ENCODE measurements around the gene SPPL2B.

- TF ChIP-seq CTCF (IDR thresholded peaks at IDR 0.05), result no peak
- no peak for TF ChIP-seq POLR2AphosphoS5 (IDR thresholded peaks at IDR 0.05; ENCODE audit: low read depth, low read length)
- TF ChIP-seq REST (IDR thresholded peaks at IDR 0.05; ENCODE audit: insufficient read depth in 1 of 2, low read depth in 2 of 2, low read length in 1 of 2), result no peak
- no peak for TF ChIP-seq TCF7L2 (IDR thresholded peaks at IDR 0.05; ENCODE audit: low read depth, low read length)
- no peak for TF ChIP-seq SIN3A (IDR thresholded peaks at IDR 0.05; ENCODE audit: borderline replicate concordance, insufficient read depth, low read depth, low read length)
Measured at GRCh38 chr19:2330255-2330631, 1.8 kb downstream of the SPPL2B start.

Data from Panc1 (cell line).